Lower leg skin (tissue), 3 donors: ENCODE data around the gene ZFAND3.

Experiments used
- CTCF ChIP-seq, 3 donors: fragments of 450-650 bp; IDR thresholded peaks; one replicate each; pipeline ENCODE4 v1.5.1; 2016; ENCODE audit warnings: antibody characterized with exemption in 3 of 3, mild to moderate bottlenecking in 3 of 3, moderate library complexity in 2 of 3
- POLR2A ChIP-seq, 2 donors: fragments of 450-650 bp; IDR thresholded peaks; one replicate each; pipeline ENCODE4 v1.6.1; 2016 to 2017; ENCODE audit warnings: antibody characterized with exemption in 2 of 2, mild to moderate bottlenecking in 1 of 2, moderate library complexity in 1 of 2

GRCh38 chr6:37928217-37928616 is 108.7 kb downstream of the ZFAND3 start:
- TF ChIP-seq CTCF (IDR thresholded peaks at IDR 0.05) (no peak), POLR2A (IDR thresholded peaks at IDR 0.05) (no peak)
